ENCODE measurements around the gene PPP2R5D.

The PPP2R5D gene

GRCh38 chr6:43016176-43016942, 32.0 kb downstream of the PPP2R5D start:
- peaks cover 9% of the 10 kb centered on the region for H3K4me1 ChIP-seq (ENCODE audit: insufficient read depth, poor library complexity, severe bottlenecking)
- DNase-seq (ENCODE audit: low spot score) (no peak), ATAC-seq (ENCODE audit: low read depth) (no peak)
- no peak for TF ChIP-seq CTCF (IDR thresholded peaks at IDR 0.05; ENCODE audit: poor library complexity, severe bottlenecking)
- no peak overlapping the region for H3K4me3 ChIP-seq (ENCODE audit: severe bottlenecking)
- peaks cover 30% of the 10 kb centered on the region for H3K36me3 ChIP-seq (ENCODE audit: low read depth)
- H3K9me3 ChIP-seq (ENCODE audit: severe bottlenecking) = no peaks in the 10 kb centered on the region
- no peaks in the 10 kb centered on the region for H3K27me3 ChIP-seq (ENCODE audit: insufficient read depth, poor library complexity, severe bottlenecking)
- H3K27ac ChIP-seq (ENCODE audit: poor library complexity, severe bottlenecking) = no peak overlapping the region

- Histone ChIP-seq H3K27me3 (ENCODE audit: insufficient read depth, poor library complexity, severe bottlenecking) (no peaks in the 10 kb centered on the region), H3K27ac (ENCODE audit: poor library complexity, severe bottlenecking) (no peak overlapping the region), H3K4me3 (ENCODE audit: severe bottlenecking) (no peak overlapping the region), H3K9me3 (ENCODE audit: severe bottlenecking) (no peaks in the 10 kb centered on the region), H3K4me1 (ENCODE audit: insufficient read depth, poor library complexity, severe bottlenecking) (peaks cover 9% of the 10 kb centered on the region), H3K36me3 (ENCODE audit: low read depth) (peaks cover 26% of the 10 kb centered on the region; the same call in 1 of the 2 replicates)
- DNase-seq (ENCODE audit: low spot score) (no peak), ATAC-seq (ENCODE audit: low read depth) (no peak)
- TF ChIP-seq CTCF (IDR thresholded peaks at IDR 0.05; ENCODE audit: poor library complexity, severe bottlenecking) = no peak
Measured at GRCh38 chr6:43016943-43017334, 32.6 kb downstream of the PPP2R5D start.

- Histone ChIP-seq H3K36me3 (ENCODE audit: low read depth) (peaks cover 40% of the 10 kb centered on the region), H3K9me3 (ENCODE audit: severe bottlenecking) (no peaks in the 10 kb centered on the region), H3K27ac (ENCODE audit: poor library complexity, severe bottlenecking) (no peak overlapping the region), H3K27me3 (ENCODE audit: insufficient read depth, poor library complexity, severe bottlenecking) (no peaks in the 10 kb centered on the region), H3K4me1 (ENCODE audit: insufficient read depth, poor library complexity, severe bottlenecking) (peaks cover 9% of the 10 kb centered on the region), H3K4me3 (ENCODE audit: severe bottlenecking) (no peak overlapping the region)
- TF ChIP-seq CTCF (IDR thresholded peaks at IDR 0.05; ENCODE audit: poor library complexity, severe bottlenecking) = no peak
- DNase-seq (ENCODE audit: low spot score) (no peak), ATAC-seq (ENCODE audit: low read depth) (no peak)
Measured at GRCh38 chr6:43019152-43019551, 34.8 kb downstream of the PPP2R5D start.

GRCh38 chr6:43020052-43020705, 35.8 kb downstream of the PPP2R5D start:
- Histone ChIP-seq H3K4me1 (ENCODE audit: insufficient read depth, poor library complexity, severe bottlenecking) (peaks cover 6% of the 10 kb centered on the region), H3K9me3 (ENCODE audit: severe bottlenecking) (no peaks in the 10 kb centered on the region), H3K36me3 (ENCODE audit: low read depth) (peaks cover 51% of the 10 kb centered on the region), H3K27me3 (ENCODE audit: insufficient read depth, poor library complexity, severe bottlenecking) (no peaks in the 10 kb centered on the region), H3K27ac (ENCODE audit: poor library complexity, severe bottlenecking) (no peak overlapping the region), H3K4me3 (ENCODE audit: severe bottlenecking) (no peak overlapping the region)
- ATAC-seq (ENCODE audit: low read depth) = no peak
- DNase-seq (ENCODE audit: low spot score) = no peak
- TF ChIP-seq CTCF (IDR thresholded peaks at IDR 0.05; ENCODE audit: poor library complexity, severe bottlenecking) = no peak

GRCh38 chr6:43020847-43021246, 36.5 kb downstream of the PPP2R5D start:
- DNase-seq (ENCODE audit: low spot score) = no peak
- TF ChIP-seq CTCF (IDR thresholded peaks at IDR 0.05; ENCODE audit: poor library complexity, severe bottlenecking) = no peak
- H3K27ac ChIP-seq (ENCODE audit: poor library complexity, severe bottlenecking) = peak overlapping the region; percentile 76
- no peaks in the 10 kb centered on the region for H3K9me3 ChIP-seq (ENCODE audit: severe bottlenecking)
- peaks cover 4% of the 10 kb centered on the region for H3K4me1 ChIP-seq (ENCODE audit: insufficient read depth, poor library complexity, severe bottlenecking)
- no peaks in the 10 kb centered on the region for H3K27me3 ChIP-seq (ENCODE audit: insufficient read depth, poor library complexity, severe bottlenecking)
- H3K36me3 ChIP-seq (ENCODE audit: low read depth) = peaks cover 57% of the 10 kb centered on the region
- H3K4me3 ChIP-seq (ENCODE audit: severe bottlenecking) = peak overlapping the region; percentile 53
- 0 out of 3 replicates have a peak, but pooled peaks have one; percentile 4 for ATAC-seq (ENCODE audit: low read depth)
